ENCODE results near the gene ADAD2. TPM values are rescaled to one million over a fixed set of nuclear protein-coding genes. Genes with fewer than 3 reads are reported as not detected.

The ADAD2 gene
- total RNA-seq, 4 donors from 2014 or later: 1.1 to 4.2 (median 1.9) TPM; not detected in 1

DNA sequence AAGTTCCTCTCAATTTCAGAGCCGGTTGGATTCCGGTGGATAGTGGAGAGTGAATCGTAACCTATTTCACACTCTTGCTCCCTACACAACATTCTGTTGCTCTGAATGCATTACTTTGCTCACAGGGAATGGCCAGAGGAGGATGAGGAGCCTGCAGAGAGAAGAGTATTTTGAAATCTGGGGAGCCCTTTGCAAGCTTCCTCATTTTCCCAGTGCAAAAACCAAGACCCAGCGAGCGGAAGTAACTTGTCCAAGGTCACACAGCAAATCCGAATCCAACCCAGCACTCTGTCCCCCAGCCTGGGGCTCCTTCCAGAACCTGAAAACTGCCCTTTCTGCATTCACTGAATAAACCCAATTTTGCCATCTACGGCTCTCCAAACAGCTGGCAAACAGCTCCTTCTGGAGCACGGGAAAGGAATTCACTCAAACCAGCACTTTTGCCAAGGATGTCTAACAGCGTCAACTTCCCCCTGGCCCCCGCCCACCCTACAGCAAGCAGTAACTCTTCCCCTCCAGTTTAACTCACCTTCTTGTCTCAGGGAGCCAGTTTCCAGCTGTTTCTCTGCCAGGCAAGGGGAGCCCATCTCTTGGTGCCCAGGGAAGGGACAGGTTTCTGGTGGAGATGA lies 48.3 kb downstream of the ADAD2 start:
- intact Hi-C loops (cut with DNase I): no loop called here
- no peak for DNase-seq
- no peaks in the 10 kb centered on the region for H3K9me3 ChIP-seq
- H3K4me1 ChIP-seq: no peaks in the 10 kb centered on the region
- H3K27ac ChIP-seq: no peak overlapping the region
- TF ChIP-seq, protein P1, sequence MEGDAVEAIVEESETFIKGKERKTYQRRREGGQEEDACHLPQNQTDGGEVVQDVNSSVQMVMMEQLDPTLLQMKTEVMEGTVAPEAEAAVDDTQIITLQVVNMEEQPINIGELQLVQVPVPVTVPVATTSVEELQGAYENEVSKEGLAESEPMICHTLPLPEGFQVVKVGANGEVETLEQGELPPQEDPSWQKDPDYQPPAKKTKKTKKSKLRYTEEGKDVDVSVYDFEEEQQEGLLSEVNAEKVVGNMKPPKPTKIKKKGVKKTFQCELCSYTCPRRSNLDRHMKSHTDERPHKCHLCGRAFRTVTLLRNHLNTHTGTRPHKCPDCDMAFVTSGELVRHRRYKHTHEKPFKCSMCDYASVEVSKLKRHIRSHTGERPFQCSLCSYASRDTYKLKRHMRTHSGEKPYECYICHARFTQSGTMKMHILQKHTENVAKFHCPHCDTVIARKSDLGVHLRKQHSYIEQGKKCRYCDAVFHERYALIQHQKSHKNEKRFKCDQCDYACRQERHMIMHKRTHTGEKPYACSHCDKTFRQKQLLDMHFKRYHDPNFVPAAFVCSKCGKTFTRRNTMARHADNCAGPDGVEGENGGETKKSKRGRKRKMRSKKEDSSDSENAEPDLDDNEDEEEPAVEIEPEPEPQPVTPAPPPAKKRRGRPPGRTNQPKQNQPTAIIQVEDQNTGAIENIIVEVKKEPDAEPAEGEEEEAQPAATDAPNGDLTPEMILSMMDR (IDR thresholded peaks at IDR 0.05): no peak
- no peak for TF ChIP-seq POLR2A (IDR thresholded peaks at IDR 0.05)
- WGBS, 2 donors: 42 to 53% methylated on average over 7 to 10 of the region's 10 CpGs
- no peaks in the 10 kb centered on the region for H3K36me3 ChIP-seq
- H3K4me3 ChIP-seq: no peak overlapping the region
- peaks cover 0 to 34% (median 0%) of the 10 kb centered on the region in 4 donors for H3K27me3 ChIP-seq

DNA sequence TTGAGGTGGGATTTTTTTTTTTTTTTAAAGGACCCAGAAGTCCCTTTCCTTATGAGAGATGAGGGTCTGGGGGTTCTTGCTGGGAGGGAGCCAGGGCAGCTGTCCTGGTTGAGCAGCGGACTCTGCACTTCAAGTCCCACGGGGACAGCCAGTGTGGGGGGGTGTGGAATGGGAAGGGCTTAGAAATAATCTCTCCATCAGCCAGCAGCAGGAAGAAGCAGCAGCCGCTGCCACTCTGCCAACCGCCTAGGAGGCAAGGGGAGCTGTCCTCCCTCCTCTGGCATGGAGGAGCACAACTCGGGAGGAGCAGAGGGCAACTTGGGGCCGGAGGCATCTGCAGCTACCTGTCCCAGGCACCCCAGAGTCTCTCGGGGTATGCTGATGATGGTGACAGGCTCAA lies 49.0 kb downstream of the ADAD2 start, which contains the start of gene KCNG4:
KCNG4 (minus strand) TSS at position 104 of the 400 bp plus-strand sequence. CDS start 2,527 bp downstream, outside the sequence.
- WGBS, 2 donors: 16 to 60% methylated on average over 1 to 4 of the region's 7 CpGs
- DNase-seq: no peak
- Histone ChIP-seq H3K4me3 (no peak within 1 kb of the TSS), H3K27ac (no peak within 1 kb of the TSS), H3K9me3 (no peaks in the 10 kb centered on the region), H3K36me3 (no peaks in the 10 kb centered on the region), H3K4me1 (no peaks in the 10 kb centered on the region), H3K27me3 (peaks cover 0 to 34% (median 0%) of the 10 kb centered on the region in 4 donors)
- intact Hi-C loops (cut with DNase I): no loop called here
- no peak for TF ChIP-seq POLR2A (IDR thresholded peaks at IDR 0.05)
- TF ChIP-seq, protein P1 (IDR thresholded peaks at IDR 0.05): no peak

DNA sequence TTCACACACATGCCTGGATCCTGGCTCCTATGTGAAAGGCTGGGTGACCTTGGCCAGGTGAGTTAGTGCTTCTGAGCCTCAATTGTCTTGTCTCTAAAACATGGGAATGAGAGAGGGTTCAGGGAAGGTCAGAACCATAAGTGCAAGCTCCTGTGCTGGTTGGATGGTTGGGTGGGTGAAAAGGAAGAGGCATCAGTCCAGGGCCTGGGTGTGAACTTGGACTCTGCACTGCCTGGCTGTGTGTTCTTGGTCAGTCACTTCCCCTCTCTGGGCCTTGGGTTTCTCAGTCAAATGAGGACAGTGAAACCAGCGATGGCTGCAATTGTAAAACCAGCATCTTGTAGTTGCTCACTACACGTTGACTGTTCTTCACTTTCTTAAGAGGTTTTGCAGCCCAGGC lies 49.5 kb downstream of the ADAD2 start:
- no peaks in the 10 kb centered on the region for H3K4me1 ChIP-seq
- WGBS, 2 donors: 83 to 88% methylated on average over 2 of the region's 2 CpGs
- intact Hi-C loops (cut with DNase I): no loop called here
- no peak for DNase-seq
- peaks cover 0 to 37% (median 0%) of the 10 kb centered on the region in 4 donors for H3K27me3 ChIP-seq
- TF ChIP-seq, protein P1 (IDR thresholded peaks at IDR 0.05): no peak
- TF ChIP-seq POLR2A (IDR thresholded peaks at IDR 0.05): no peak
- no peaks in the 10 kb centered on the region for H3K36me3 ChIP-seq
- no peak overlapping the region for H3K27ac ChIP-seq
- no peak overlapping the region for H3K4me3 ChIP-seq
- H3K9me3 ChIP-seq: no peaks in the 10 kb centered on the region

DNA sequence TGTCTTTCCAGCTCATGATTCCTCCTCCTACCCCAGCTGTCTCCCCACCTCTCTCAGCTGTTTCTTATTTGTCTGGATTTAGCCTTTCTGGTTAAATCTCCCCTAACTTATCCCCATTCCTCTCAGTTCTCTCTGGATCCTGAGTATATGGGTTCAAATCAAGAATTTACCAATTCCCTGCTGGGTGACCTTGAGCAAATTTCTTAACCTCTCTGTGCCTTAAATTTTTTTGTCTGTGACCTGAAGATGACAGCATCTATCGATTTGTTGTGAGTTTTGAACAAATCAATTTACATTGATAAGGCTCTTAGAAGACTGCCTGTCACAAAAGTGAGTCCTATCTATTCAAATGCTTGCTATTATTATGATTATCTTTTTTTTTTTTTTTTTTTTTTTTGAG lies 50.8 kb downstream of the ADAD2 start:
- H3K9me3 ChIP-seq: no peaks in the 10 kb centered on the region
- no peaks in the 10 kb centered on the region for H3K4me1 ChIP-seq
- 57 to 62% methylated on average over 1 of the region's 1 CpG for WGBS, 2 donors
- H3K27me3 ChIP-seq: peaks cover 0 to 37% (median 0%) of the 10 kb centered on the region in 4 donors
- TF ChIP-seq, protein P1 (IDR thresholded peaks at IDR 0.05): no peak
- no peak for TF ChIP-seq POLR2A (IDR thresholded peaks at IDR 0.05)
- H3K27ac ChIP-seq: no peak overlapping the region
- intact Hi-C loops (cut with DNase I): no loop called here
- no peak overlapping the region for H3K4me3 ChIP-seq
- no peaks in the 10 kb centered on the region for H3K36me3 ChIP-seq
- DNase-seq: no peak

DNA sequence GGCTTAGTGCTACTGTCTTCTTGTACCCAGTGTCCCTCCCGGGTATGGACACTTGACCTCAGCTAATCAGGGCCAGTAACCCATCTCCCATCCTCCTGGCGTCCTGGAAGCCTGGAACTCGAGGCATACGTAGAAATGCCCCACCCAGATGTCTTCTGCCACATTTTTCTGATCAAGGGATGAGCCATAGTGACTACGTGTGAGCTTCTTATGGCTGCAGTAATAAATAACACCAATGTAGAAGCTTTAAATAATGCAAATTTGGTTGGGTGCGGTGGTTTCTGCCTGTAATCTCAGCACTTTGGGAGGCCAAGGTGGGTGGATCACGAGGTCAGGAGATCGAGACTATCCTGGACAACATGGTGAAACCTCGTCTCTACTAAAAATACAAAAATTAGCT lies 51.9 kb downstream of the ADAD2 start:
- WGBS, 2 donors: 80% methylated on average over 9 of the region's 9 CpGs
- H3K4me1 ChIP-seq: no peaks in the 10 kb centered on the region
- no peak overlapping the region for H3K27ac ChIP-seq
- intact Hi-C loops (cut with DNase I): no loop called here
- peaks cover 0 to 37% (median 0%) of the 10 kb centered on the region in 4 donors for H3K27me3 ChIP-seq
- H3K36me3 ChIP-seq: no peaks in the 10 kb centered on the region
- TF ChIP-seq, protein P1 (IDR thresholded peaks at IDR 0.05): no peak
- TF ChIP-seq POLR2A (IDR thresholded peaks at IDR 0.05): no peak
- no peak overlapping the region for H3K4me3 ChIP-seq
- no peak for DNase-seq
- no peaks in the 10 kb centered on the region for H3K9me3 ChIP-seq

All from esophagus squamous epithelium (tissue), 5 donors.